K562 (cell line): Measurements from ENCODE around the gene SETD7. TPM values are rescaled to one million over a fixed set of nuclear protein-coding genes. Genes with fewer than 3 reads are reported as not detected.

Experiments used
- ATAC-seq: fragments of 200-7000 bp; cut with Tn5 transposase; 3 replicates; pipeline ENCODE4 v1.9.1; 2020; ENCODE audit warnings: moderate library complexity
- BruUV-seq: library from RNA; stranded (reverse); fragments of 400-500 nt; replicated peaks from 2 replicates; lab custom pipeline; 2021; lab: Mats Ljungman, UMichigan
- CTCF ChIA-PET: fragments of 300-600 bp; formaldehyde crosslinking; extraction: SDS; loops from one replicate; lab custom pipeline; 2021; ENCODE audit warnings: low intra/inter-chr PET ratio; lab: Yijun Ruan, JAX
- POLR2A ChIA-PET: fragments of 300-600, 350-650 bp; sonication (Branson Sonifier 250); formaldehyde crosslinking; extraction: SDS; loops from one replicate; lab custom pipeline; 2021; ENCODE audit warnings: antibody characterized with exemption, inconsistent platforms; lab: Yijun Ruan, JAX
- DNase-seq, 4 experiments: peaks; one replicate each; pipeline versions ENCODE4 v3.0.0 to v3.0.0-alpha.2; 2011 to 2018; ENCODE audit warnings: low spot score in 3 of 4, mixed read lengths in 3 of 4; ENCODE audit errors: extremely low read depth in 1 of 4
- FAIRE-seq: peaks from 2 replicates; lab custom pipeline; 2011; peaks lifted over from hg19 to GRCh38; lab: Jason Lieb, UNC
- H2AFZ ChIP-seq: 2 replicates; pipeline ENCODE4 v1.6.0; 2011; ENCODE audit warnings: low read depth, low read length, control low read depth, inconsistent platforms
- H3K27ac ChIP-seq: fragments of 200-600 bp; 3 replicates; pipeline ENCODE4 v1.8.0; 2011; ENCODE audit warnings: low read depth, mild to moderate bottlenecking, control low read depth, inconsistent platforms, low read length, moderate library complexity, mixed read lengths; ENCODE audit errors: extremely low read depth
- H3K27me3 ChIP-seq, 2 experiments: fragments of 300-600 bp in 1 of 2; 2 replicates in 1 of 2; 3 replicates in 1 of 2; pipeline versions ENCODE4 v1.6.0 to v1.8.0; 2011; ENCODE audit warnings: inconsistent platforms in 2 of 2, low read length in 2 of 2, mild to moderate bottlenecking in 1 of 2, mixed read lengths in 1 of 2, moderate library complexity in 1 of 2; ENCODE audit not compliant: control insufficient read depth in 2 of 2, insufficient read depth in 2 of 2
- H3K36me3 ChIP-seq: fragments of 300-600 bp; 3 replicates; pipeline ENCODE4 v1.8.0; 2011; ENCODE audit warnings: mild to moderate bottlenecking, low read length, inconsistent platforms; ENCODE audit not compliant: control insufficient read depth, insufficient read depth
- H3K4me1 ChIP-seq, 2 experiments: fragments of 200-600 bp in 1 of 2; replicated peaks in 1 of 2; 2 replicates in 1 of 2; 3 replicates in 1 of 2; pipeline versions ENCODE4 v1.5.1 to v1.8.0; 2011; ENCODE audit warnings: inconsistent platforms in 2 of 2, low read length in 2 of 2, mild to moderate bottlenecking in 1 of 2, mixed read lengths in 1 of 2, moderate library complexity in 1 of 2; ENCODE audit not compliant: control insufficient read depth in 2 of 2, insufficient read depth in 2 of 2
- H3K4me2 ChIP-seq: 2 replicates; pipeline ENCODE4 v1.6.1; 2011; ENCODE audit warnings: low read length, control low read depth, inconsistent platforms, mixed read lengths; ENCODE audit not compliant: insufficient read depth
- H3K4me3 ChIP-seq: fragments of 200-600 bp; sonication (generic), shearing (Covaris generic); 2 replicates; pipeline ENCODE4 v1.5.1; 2016; ENCODE audit warnings: control low read depth, inconsistent platforms
- H3K79me2 ChIP-seq: fragments of 200-600 bp; 3 replicates; pipeline ENCODE4 v1.8.0; 2011; ENCODE audit warnings: low read length, inconsistent platforms; ENCODE audit not compliant: control insufficient read depth, insufficient read depth
- H3K9ac ChIP-seq, 2 experiments: 2 replicates each; pipeline versions ENCODE4 v1.6.0 to v1.6.1; 2011; ENCODE audit warnings: low read depth in 2 of 2, low read length in 2 of 2, control low read depth in 1 of 2, inconsistent platforms in 1 of 2, mild to moderate bottlenecking in 1 of 2, mixed read lengths in 1 of 2; ENCODE audit not compliant: insufficient read depth in 1 of 2
- H3K9me1 ChIP-seq: one replicate; pipeline ENCODE4 v1.6.0; 2011; ENCODE audit warnings: inconsistent platforms, mild to moderate bottlenecking, low read length, moderate library complexity; ENCODE audit not compliant: control insufficient read depth, insufficient read depth
- H3K9me3 ChIP-seq: replicated peaks from 2 replicates; pipeline ENCODE4 v1.5.1; 2011; ENCODE audit warnings: low read depth, low read length, inconsistent platforms; ENCODE audit not compliant: control insufficient read depth, insufficient read depth
- H4K20me1 ChIP-seq: replicated peaks from 2 replicates; pipeline ENCODE4 v1.6.1; 2011; ENCODE audit warnings: low read length, inconsistent platforms, mixed read lengths; ENCODE audit not compliant: control insufficient read depth, insufficient read depth
- ASH1L ChIP-seq: fragments of 450-650 bp; IDR thresholded peaks from 2 replicates; pipeline ENCODE4 v1.6.1; 2018; ENCODE audit warnings: borderline replicate concordance, mild to moderate bottlenecking, low read depth; ENCODE audit not compliant: partially characterized antibody
- CTCF ChIP-seq, 3 experiments: IDR thresholded peaks in 2 of 3; conservative IDR thresholded peaks in 1 of 3; 2 replicates each; pipeline ENCODE4 v1.5.1; 2011 to 2012; ENCODE audit warnings: low read length in 3 of 3, mild to moderate bottlenecking in 3 of 3, control low read depth in 2 of 3, improper control_type of control experiment in 1 of 3, inconsistent platforms in 1 of 3, low read depth in 1 of 3, mixed read lengths in 1 of 3, moderate library complexity in 1 of 3; ENCODE audit not compliant: insufficient read depth in 2 of 3
- GATAD2A ChIP-seq: fragments of 450-650 bp; IDR thresholded peaks from 2 replicates; pipeline ENCODE4 v1.6.1; 2017
- HMG20B ChIP-seq: fragments of 250-450 bp; sonication (Bioruptor Pico); IDR thresholded peaks from 2 replicates; pipeline ENCODE4 v1.5.0; 2021; ENCODE audit warnings: mild to moderate bottlenecking
- MEF2A ChIP-seq: IDR thresholded peaks from 2 replicates; pipeline ENCODE4 v1.6.1; 2011; ENCODE audit warnings: low read depth, mild to moderate bottlenecking, low read length, moderate library complexity; ENCODE audit not compliant: control insufficient read depth
- MYC ChIP-seq, 2 experiments: fragments of 250-450 bp in 1 of 2; sonication (Bioruptor Pico) in 1 of 2; IDR thresholded peaks; 2 replicates each; pipeline versions ENCODE4 v1.5.1 to v1.6.1; 2012 to 2021; ENCODE audit warnings: low read depth in 2 of 2, borderline replicate concordance in 1 of 2, improper control_type of control experiment in 1 of 2, low read length in 1 of 2, mild to moderate bottlenecking in 1 of 2, moderate library complexity in 1 of 2
- NR2C2 ChIP-seq, 2 experiments: fragments of 200-800 bp in 1 of 2; sonication (Bioruptor generic) in 1 of 2; sonication (generic) in 1 of 2; formaldehyde crosslinking in 1 of 2; IDR thresholded peaks; 2 replicates each; pipeline versions ENCODE4 v1.6.1 to v1.8.0; 2016 to 2022; ENCODE audit warnings: mild to moderate bottlenecking in 1 of 2, missing compliant biosample characterization in 1 of 2, missing genetic modification characterization in 1 of 2, missing genetic modification reagents in 1 of 2
- PHF21A ChIP-seq: fragments of 450-650 bp; IDR thresholded peaks from 2 replicates; pipeline ENCODE4 v1.6.1; 2017; ENCODE audit warnings: low read depth, borderline replicate concordance
- RBM39 ChIP-seq: fragments of 200-400 bp; formaldehyde crosslinking; optimal IDR thresholded peaks from 2 replicates; pipeline ENCODE3; 2018; ENCODE audit warnings: low read depth, low read length
- ZBTB1 ChIP-seq: sonication (generic); formaldehyde crosslinking; IDR thresholded peaks from 2 replicates; pipeline ENCODE4 v1.8.1; 2023; ENCODE audit warnings: missing genetic modification reagents, low read depth, mild to moderate bottlenecking, borderline replicate concordance
- ZNF3 ChIP-seq: fragments of 250-450 bp; sonication (Bioruptor Pico); IDR thresholded peaks from 2 replicates; pipeline ENCODE4 v1.5.0; 2021; ENCODE audit warnings: mild to moderate bottlenecking, moderate library complexity
- ZNF354B ChIP-seq: fragments of 250-450 bp; sonication (Bioruptor Pico); IDR thresholded peaks from 2 replicates; pipeline ENCODE4 v1.4.0; 2020
- ZNF668 ChIP-seq: fragments of 250-450 bp; sonication (Bioruptor Pico); IDR thresholded peaks from 2 replicates; pipeline ENCODE4 v1.8.0; 2022; ENCODE audit warnings: mild to moderate bottlenecking, inconsistent platforms
- WGBS: fragments of 100-300 bp; shearing (Covaris generic); methylation state at CpG from one replicate; pipeline ENCODE4 v1.1.6; 2016; ENCODE audit warnings: low coverage, mixed read lengths; ENCODE audit not compliant: insufficient coverage; ENCODE audit errors: missing lambda C conversion rate; 5-methylcytosine and 5-hydroxymethylcytosine counted together
- in situ Hi-C: fragments of 300-500 bp; cut with MboI; formaldehyde crosslinking; loops from 4 replicates; pipeline ENCODE4 v1.15.0; 2018; ENCODE audit warnings: inconsistent platforms, mixed read lengths
- intact Hi-C: fragments of 100-400 bp; cut with micrococcal nuclease; formaldehyde crosslinking; loops from 2 replicates; pipeline ENCODE4 v1.14.2; 2022
- polyA plus RNA-seq, 8 experiments: library from polyadenylated mRNA; depleted of rRNA in 4 of 8; stranded (reverse) in 5 of 8; unstranded in 3 of 8; fragments of >200 nt; fragmentation: Nextera tagmentation in 2 of 8; fragmentation: Illumina TruSeq in 1 of 8; extraction: Ambion mirVana in 2 of 8; extraction: Trizol in 1 of 8; gene quantifications; 2 replicates each; pipeline versions ENCODE4 v1.2.1 to v1.2.3, GENCODE V29; 2011 to 2014; ENCODE audit warnings: inconsistent platforms in 1 of 8, missing spikeins in 1 of 8
- total RNA-seq, 7 experiments: library from RNA; depleted of rRNA in 6 of 7; stranded (reverse); fragments of >200 nt in 6 of 7; fragmentation: Illumina TruSeq in 2 of 7; extraction: Trizol in 2 of 7; gene quantifications; 2 replicates each; pipeline versions ENCODE4 v1.2.1 to v1.2.3, GENCODE V29; 2011 to 2021; ENCODE audit warnings: low replicate concordance in 1 of 7

Gene SETD7
- total and polyA plus RNA-seq, 9 of the 15 experiments (the other 6 are each of a cell fraction or from before 2014, with no cell fraction given): 0.37 to 2.4 (median 1.7) TPM

GRCh38 chr4:139560406-139561104, 4.5 kb upstream of the SETD7 start:
- Histone ChIP-seq H2AFZ (no peak overlapping the region), H3K36me3 (no peaks in the 10 kb centered on the region), H3K4me3 (no peak overlapping the region), H4K20me1 (0 out of 2 replicates have a peak, but pooled peaks cover 2% of the 10 kb centered on the region), H3K4me1 (peaks cover 4 to 17% of the 10 kb centered on the region in 2 experiments; a peak in 3 of 5 replicates), H3K9ac (no peak overlapping the region), H3K27ac (no peak overlapping the region), H3K9me1 (no peaks in the 10 kb centered on the region), H3K27me3 (peaks cover 41 to 45% of the 10 kb centered on the region in 2 experiments), H3K9me3 (no peaks in the 10 kb centered on the region), H3K4me2 (no peak overlapping the region), H3K79me2 (no peaks in the 10 kb centered on the region)
- DNase-seq (no peak), FAIRE-seq (no peak), ATAC-seq (no peak)
- no TSS peak for BruUV-seq
- CTCF ChIA-PET: no interaction called here
- TF ChIP-seq NR2C2 (CRISPR knock-in tag; IDR thresholded peaks at IDR 0.05): no peak
- peak; percentile 17; the same call in 1 of the 2 replicates for TF ChIP-seq NR2C2 (tag; IDR thresholded peaks at IDR 0.05)
- no peak for TF ChIP-seq ASH1L
- POLR2A ChIA-PET: no interaction called here
- intact Hi-C loops (no loop called here), in situ Hi-C loops (no loop called here)
- WGBS: 0% methylated on average over 2 of the region's 6 CpGs

GRCh38 chr4:139559687-139560086, 3.7 kb upstream of the SETD7 start:
- H3K4me2 ChIP-seq: no peak overlapping the region
- in situ Hi-C loops: no loop called here
- 8% methylated on average over 6 of the region's 6 CpGs for WGBS
- ChIA-PET CTCF (no interaction called here), POLR2A (interaction anchor here (1.1 kb wide), 1 partner anchor 9 kb away, joined by 5 read pairs; no protein-coding TSS in a partner anchor)
- H4K20me1 ChIP-seq: 0 out of 2 replicates have a peak, but pooled peaks cover 2% of the 10 kb centered on the region
- ATAC-seq (no peak), DNase-seq (no peak), FAIRE-seq (no peak)
- no peak overlapping the region for H2AFZ ChIP-seq
- H3K27me3 ChIP-seq: peaks cover 41 to 51% of the 10 kb centered on the region in 2 experiments
- intact Hi-C loops: no loop called here
- H3K27ac ChIP-seq: no peak overlapping the region
- no peaks in the 10 kb centered on the region for H3K79me2 ChIP-seq
- no peaks in the 10 kb centered on the region for H3K36me3 ChIP-seq
- no peak overlapping the region for H3K4me3 ChIP-seq
- no peaks in the 10 kb centered on the region for H3K9me1 ChIP-seq
- no peaks in the 10 kb centered on the region for H3K9me3 ChIP-seq
- H3K4me1 ChIP-seq: peaks cover 4 to 23% of the 10 kb centered on the region in 2 experiments; a peak in 3 of 5 replicates
- no TSS peak for BruUV-seq
- no peak overlapping the region for H3K9ac ChIP-seq
- TF ChIP-seq MYC (IDR thresholded peaks at IDR 0.05; ENCODE audit: low read depth, low read length) (no peak), MYC (CRISPR knock-in tag; IDR thresholded peaks at IDR 0.05; ENCODE audit: borderline replicate concordance, low read depth) (no peak), PHF21A (no peak), ZNF668 (CRISPR knock-in tag) (no peak), CTCF (IDR thresholded peaks at IDR 0.05 in 2 of 3, conservative IDR thresholded peaks at IDR 0.05 in 1 of 3; ENCODE audit: insufficient read depth in 2 of 3, low read depth in 1 of 3, low read length in 3 of 3) (no peak), RBM39 (no peak), GATAD2A (no peak), ZNF3 (CRISPR knock-in tag) (no peak), ZBTB1 (CRISPR knock-in tag) (no peak), MEF2A (no peak), HMG20B (CRISPR knock-in tag) (no peak), ZNF354B (CRISPR knock-in tag) (no peak)
